OCI-LY3 (cell line): ENCODE data around the gene ACSS2.

Source experiments
- H2AFZ ChIP-seq: fragments of 200-600, 300-600 bp; shearing (Covaris generic); 2 replicates; pipeline ENCODE4 v1.6.0; 2014; ENCODE audit warnings: antibody characterized with exemption, low read depth, low read length
- H3K27ac ChIP-seq: fragments of 200-600, 300-600 bp; sonication (generic); 2 replicates; pipeline ENCODE4 v1.5.1; 2014; ENCODE audit warnings: mild to moderate bottlenecking, low read length, moderate library complexity, mixed read lengths
- H3K27me3 ChIP-seq: fragments of 200-600, 300-600 bp; sonication (generic); 2 replicates; pipeline ENCODE4 v1.6.1; 2014; ENCODE audit warnings: low read depth, low read length, mixed read lengths
- H3K36me3 ChIP-seq: fragments of 200-600, 300-600 bp; sonication (generic); replicated peaks from 2 replicates; pipeline ENCODE3; 2014; ENCODE audit warnings: low read depth, low read length, mixed read lengths
- H3K4me1 ChIP-seq: fragments of 300-600, 200-600 bp; sonication (generic); 2 replicates; pipeline ENCODE4 v1.6.1; 2014; ENCODE audit warnings: low read length, mixed read lengths
- H3K4me2 ChIP-seq: fragments of 200-600, 300-600 bp; sonication (generic); 2 replicates; pipeline ENCODE4 v1.6.1; 2014; ENCODE audit warnings: low read length, mixed read lengths
- H3K4me3 ChIP-seq: fragments of 300-600, 200-600 bp; sonication (generic); 2 replicates; pipeline ENCODE4 v1.5.1; 2014; ENCODE audit warnings: antibody characterized with exemption, mild to moderate bottlenecking, low read length, moderate library complexity
- H3K79me2 ChIP-seq: fragments of 300-600, 200-600 bp; shearing (Covaris generic); 2 replicates; pipeline ENCODE4 v1.6.1; 2014; ENCODE audit warnings: mild to moderate bottlenecking, low read length, mixed read lengths
- H3K9ac ChIP-seq: fragments of 300-600, 200-600 bp; shearing (Covaris generic); 2 replicates; pipeline ENCODE4 v1.6.0; 2014; ENCODE audit warnings: mild to moderate bottlenecking, low read length, moderate library complexity
- H3K9me3 ChIP-seq: fragments of 200-600, 300-600 bp; shearing (Covaris generic); 2 replicates; pipeline ENCODE4 v1.6.1; 2014; ENCODE audit warnings: low read length, mixed read lengths; ENCODE audit not compliant: insufficient read depth
- H4K20me1 ChIP-seq: fragments of 200-600, 300-600 bp; sonication (generic); 2 replicates; pipeline ENCODE4 v1.6.1; 2016; ENCODE audit warnings: low read length, mixed read lengths; ENCODE audit not compliant: insufficient read depth
- CTCF ChIP-seq: fragments of 200-600, 300-600 bp; sonication (generic); IDR thresholded peaks from 2 replicates; pipeline ENCODE4 v1.5.1; 2014; ENCODE audit warnings: antibody characterized with exemption, low read length, low read depth
- EZH2phosphoT487 ChIP-seq: fragments of 200-600 bp; shearing (Covaris generic); IDR thresholded peaks from 2 replicates; pipeline ENCODE4 v1.6.1; 2018; ENCODE audit warnings: antibody characterized with exemption, mixed run types, low read depth

ACSS2 gene

GRCh38 chr20:34927736-34928135, 51.3 kb downstream of the ACSS2 start:
- Histone ChIP-seq H3K36me3 (peaks cover 46% of the 10 kb centered on the region), H3K27me3 (no peaks in the 10 kb centered on the region), H3K9ac (no peak overlapping the region), H3K4me3 (no peak overlapping the region), H3K4me2 (no peak overlapping the region), H3K79me2 (no peaks in the 10 kb centered on the region), H3K9me3 (no peaks in the 10 kb centered on the region), H3K27ac (no peak overlapping the region), H2AFZ (no peak overlapping the region), H3K4me1 (no peaks in the 10 kb centered on the region), H4K20me1 (no peaks in the 10 kb centered on the region)
- TF ChIP-seq EZH2phosphoT487: no peak
- TF ChIP-seq CTCF: no peak

- Histone ChIP-seq H3K4me1 (no peaks in the 10 kb centered on the region), H4K20me1 (no peaks in the 10 kb centered on the region), H2AFZ (no peak overlapping the region), H3K36me3 (peaks cover 50% of the 10 kb centered on the region), H3K27me3 (no peaks in the 10 kb centered on the region), H3K4me3 (no peak overlapping the region), H3K9me3 (no peaks in the 10 kb centered on the region), H3K27ac (no peak overlapping the region), H3K9ac (no peak overlapping the region), H3K79me2 (no peaks in the 10 kb centered on the region), H3K4me2 (no peak overlapping the region)
- TF ChIP-seq EZH2phosphoT487: no peak
- TF ChIP-seq CTCF: no peak
These were observed 52.0 kb downstream of the ACSS2 start for GRCh38 chr20:34928411-34928810.

GRCh38 chr20:34931771-34932170, 55.4 kb downstream of the ACSS2 start:
- no peak overlapping the region for H3K4me3 ChIP-seq
- no peaks in the 10 kb centered on the region for H3K4me1 ChIP-seq
- no peak for TF ChIP-seq CTCF
- no peak for TF ChIP-seq EZH2phosphoT487
- no peaks in the 10 kb centered on the region for H3K79me2 ChIP-seq
- no peak overlapping the region for H3K27ac ChIP-seq
- H4K20me1 ChIP-seq: no peaks in the 10 kb centered on the region
- no peaks in the 10 kb centered on the region for H3K9me3 ChIP-seq
- H3K27me3 ChIP-seq: no peaks in the 10 kb centered on the region
- no peak overlapping the region for H2AFZ ChIP-seq
- no peak overlapping the region for H3K9ac ChIP-seq
- no peak overlapping the region for H3K4me2 ChIP-seq
- peaks cover 58% of the 10 kb centered on the region for H3K36me3 ChIP-seq

GRCh38 chr20:34938466-34939163, 62.2 kb downstream of the ACSS2 start:
- Histone ChIP-seq H2AFZ (no peak overlapping the region), H3K4me3 (no peak overlapping the region), H3K9ac (no peak overlapping the region), H3K9me3 (no peaks in the 10 kb centered on the region), H3K4me2 (no peak overlapping the region), H3K27ac (no peak overlapping the region), H3K27me3 (no peaks in the 10 kb centered on the region), H3K4me1 (no peaks in the 10 kb centered on the region), H3K79me2 (no peaks in the 10 kb centered on the region), H3K36me3 (peaks cover 49% of the 10 kb centered on the region), H4K20me1 (no peaks in the 10 kb centered on the region)
- TF ChIP-seq CTCF (no peak), EZH2phosphoT487 (no peak)
